ENCODE data around the gene PTPRN2. TPM values are rescaled to one million over a fixed set of nuclear protein-coding genes. Genes with fewer than 3 reads are reported as not detected.

PTPRN2 gene
- total and polyA plus RNA-seq, 2 donors (not counting 1 experiment from before 2014, with no cell fraction given) = 0.54 to 1.2 TPM

DNA sequence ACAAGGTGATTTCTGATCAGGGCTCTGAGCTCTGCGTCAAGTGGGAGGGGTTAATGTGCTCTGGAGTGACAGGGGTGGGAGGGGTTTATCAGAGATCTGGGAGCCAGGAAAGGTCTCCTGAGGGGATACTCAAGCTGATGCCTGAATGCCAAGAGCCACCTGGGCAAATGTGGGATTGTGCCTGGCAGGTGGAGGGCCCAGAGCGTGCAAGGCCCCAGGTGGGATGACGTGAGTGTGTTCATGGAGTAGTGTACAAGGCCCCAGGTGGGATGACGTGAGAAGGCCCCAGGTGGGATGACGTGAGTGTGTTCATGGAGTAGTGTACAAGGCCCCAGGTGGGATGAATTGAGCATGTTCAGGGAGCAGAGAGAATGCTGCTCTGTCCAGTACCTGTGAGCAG, 610.3 kb downstream of the PTPRN2 start:
- Histone ChIP-seq H3K4me3 (replicated peaks in 1 of 4; ENCODE audit: control extremely low read depth in 1 of 4, insufficient read depth in 1 of 4, low read depth in 3 of 4, low read length in 4 of 4) (no peak overlapping the region), H3K9me3 (ENCODE audit: control insufficient read depth, insufficient read depth, low read depth, low read length) (no peaks in the 10 kb centered on the region), H3K4me2 (ENCODE audit: extremely low read depth, insufficient read depth, low read length) (no peak overlapping the region), H3K36me3 (ENCODE audit: control insufficient read depth, insufficient read depth, low read length) (no peaks in the 10 kb centered on the region), H2AFZ (ENCODE audit: low read length) (no peak overlapping the region), H3K4me1 (ENCODE audit: control insufficient read depth, extremely low read depth, insufficient read depth, low read length) (no peaks in the 10 kb centered on the region), H3K27ac (ENCODE audit: insufficient read depth, low read length) (no peak overlapping the region), H4K20me1 (ENCODE audit: control insufficient read depth, extremely low read depth, insufficient read depth, low read length) (no peaks in the 10 kb centered on the region), H3K79me2 (ENCODE audit: control insufficient read depth, insufficient read depth, low read length) (no peaks in the 10 kb centered on the region), H3K9ac (ENCODE audit: insufficient read depth, low read length) (no peak overlapping the region), H3K27me3 (ENCODE audit: control insufficient read depth, insufficient read depth, low read length) (no peaks in the 10 kb centered on the region)
- TF ChIP-seq, protein P1, sequence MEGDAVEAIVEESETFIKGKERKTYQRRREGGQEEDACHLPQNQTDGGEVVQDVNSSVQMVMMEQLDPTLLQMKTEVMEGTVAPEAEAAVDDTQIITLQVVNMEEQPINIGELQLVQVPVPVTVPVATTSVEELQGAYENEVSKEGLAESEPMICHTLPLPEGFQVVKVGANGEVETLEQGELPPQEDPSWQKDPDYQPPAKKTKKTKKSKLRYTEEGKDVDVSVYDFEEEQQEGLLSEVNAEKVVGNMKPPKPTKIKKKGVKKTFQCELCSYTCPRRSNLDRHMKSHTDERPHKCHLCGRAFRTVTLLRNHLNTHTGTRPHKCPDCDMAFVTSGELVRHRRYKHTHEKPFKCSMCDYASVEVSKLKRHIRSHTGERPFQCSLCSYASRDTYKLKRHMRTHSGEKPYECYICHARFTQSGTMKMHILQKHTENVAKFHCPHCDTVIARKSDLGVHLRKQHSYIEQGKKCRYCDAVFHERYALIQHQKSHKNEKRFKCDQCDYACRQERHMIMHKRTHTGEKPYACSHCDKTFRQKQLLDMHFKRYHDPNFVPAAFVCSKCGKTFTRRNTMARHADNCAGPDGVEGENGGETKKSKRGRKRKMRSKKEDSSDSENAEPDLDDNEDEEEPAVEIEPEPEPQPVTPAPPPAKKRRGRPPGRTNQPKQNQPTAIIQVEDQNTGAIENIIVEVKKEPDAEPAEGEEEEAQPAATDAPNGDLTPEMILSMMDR (conservative IDR thresholded peaks at IDR 0.05 in 1 of 2, IDR thresholded peaks at IDR 0.05 in 1 of 2; ENCODE audit: low read depth in 1 of 2, low read length in 2 of 2) = no peak
- TF ChIP-seq EZH2 (IDR thresholded peaks at IDR 0.05; ENCODE audit: low read length, missing control alignments) = no peak
- no peak for DNase-seq (ENCODE audit: low read depth in 2 of 2)

DNA sequence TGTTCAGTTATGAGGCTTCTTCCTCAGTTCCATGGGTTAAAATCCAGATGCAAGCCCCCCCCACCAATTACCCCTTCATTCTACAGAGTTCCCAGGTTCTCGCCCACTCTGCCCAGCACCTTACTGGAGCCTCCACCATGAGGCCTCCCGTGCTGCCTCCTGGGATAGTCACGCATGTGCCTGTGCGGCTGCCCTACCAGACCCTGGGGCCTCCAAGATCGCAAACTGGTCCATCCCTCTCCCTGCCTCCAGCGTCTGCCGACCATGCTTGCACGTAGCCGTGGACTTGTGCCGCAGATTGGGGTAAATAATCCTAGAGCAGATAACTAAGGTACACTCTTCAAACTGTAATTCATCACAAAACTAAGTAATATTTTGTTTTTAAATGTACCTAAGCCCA, 611.2 kb downstream of the PTPRN2 start:
- Histone ChIP-seq H4K20me1 (ENCODE audit: control insufficient read depth, extremely low read depth, insufficient read depth, low read length) (no peaks in the 10 kb centered on the region), H3K9ac (ENCODE audit: insufficient read depth, low read length) (no peak overlapping the region), H3K79me2 (ENCODE audit: control insufficient read depth, insufficient read depth, low read length) (no peaks in the 10 kb centered on the region), H3K27ac (ENCODE audit: insufficient read depth, low read length) (no peak overlapping the region), H3K36me3 (ENCODE audit: control insufficient read depth, insufficient read depth, low read length) (no peaks in the 10 kb centered on the region), H3K4me1 (ENCODE audit: control insufficient read depth, extremely low read depth, insufficient read depth, low read length) (no peaks in the 10 kb centered on the region), H3K4me3 (replicated peaks in 1 of 4; ENCODE audit: control extremely low read depth in 1 of 4, insufficient read depth in 1 of 4, low read depth in 3 of 4, low read length in 4 of 4) (no peak overlapping the region), H3K4me2 (ENCODE audit: extremely low read depth, insufficient read depth, low read length) (no peak overlapping the region), H3K9me3 (ENCODE audit: control insufficient read depth, insufficient read depth, low read depth, low read length) (no peaks in the 10 kb centered on the region), H3K27me3 (ENCODE audit: control insufficient read depth, insufficient read depth, low read length) (no peaks in the 10 kb centered on the region), H2AFZ (ENCODE audit: low read length) (no peak overlapping the region)
- TF ChIP-seq, protein P1 (conservative IDR thresholded peaks at IDR 0.05 in 1 of 2, IDR thresholded peaks at IDR 0.05 in 1 of 2; ENCODE audit: low read depth in 1 of 2, low read length in 2 of 2) = no peak
- no peak for TF ChIP-seq EZH2 (IDR thresholded peaks at IDR 0.05; ENCODE audit: low read length, missing control alignments)
- no peak for DNase-seq (ENCODE audit: low read depth in 2 of 2)

DNA sequence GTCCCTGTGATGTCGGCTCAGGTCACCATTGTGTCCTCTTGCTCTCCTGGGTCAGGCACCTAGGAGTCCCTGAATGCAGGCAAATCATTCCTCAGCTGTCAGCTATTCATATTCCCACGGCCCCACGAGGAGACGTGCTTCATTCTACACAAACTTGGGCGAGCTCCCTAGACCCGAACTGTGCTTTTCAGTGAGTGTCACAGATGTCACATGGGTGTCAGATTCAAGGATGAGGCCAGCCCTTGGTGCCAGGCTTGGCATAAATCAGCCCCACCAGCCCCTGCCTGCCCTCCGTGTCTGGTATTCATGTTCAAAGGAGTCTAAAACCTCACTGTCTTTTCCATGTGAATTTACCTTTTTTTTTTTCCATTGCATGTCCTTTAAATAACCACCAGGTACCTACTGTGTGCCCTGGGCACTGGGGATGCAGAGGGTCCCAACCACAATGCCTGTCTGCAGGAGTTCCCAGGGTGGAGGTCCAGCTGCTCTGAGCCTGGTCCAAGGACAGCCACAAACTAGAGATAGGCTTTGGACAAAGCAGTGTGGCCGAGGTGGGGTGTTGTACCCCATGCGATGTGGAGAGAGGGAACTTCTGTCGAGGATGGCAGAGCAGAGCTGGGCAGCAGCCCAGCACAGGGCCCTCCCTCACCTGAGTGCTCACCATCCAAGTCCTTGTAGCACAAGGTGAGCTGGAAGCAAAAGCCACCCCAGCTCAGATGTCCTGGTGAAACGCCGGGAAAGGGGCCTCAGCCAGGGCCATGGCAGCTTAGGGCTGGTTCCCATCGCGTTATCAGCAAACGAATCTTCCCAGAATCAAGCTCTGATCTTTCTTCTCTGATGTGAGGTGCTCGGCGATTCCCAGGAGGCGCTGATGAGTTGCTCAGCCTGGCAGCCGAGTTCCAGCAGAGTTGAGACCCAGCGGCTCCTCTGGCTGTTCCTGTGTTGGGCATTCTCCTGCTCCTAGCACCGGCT, 611.9 kb downstream of the PTPRN2 start:
- no peaks in the 10 kb centered on the region for H3K36me3 ChIP-seq (ENCODE audit: control insufficient read depth, insufficient read depth, low read length)
- H3K27ac ChIP-seq (ENCODE audit: insufficient read depth, low read length) = no peak overlapping the region
- H3K4me3 ChIP-seq (replicated peaks in 1 of 4; ENCODE audit: control extremely low read depth in 1 of 4, insufficient read depth in 1 of 4, low read depth in 3 of 4, low read length in 4 of 4) = no peak overlapping the region
- H3K4me2 ChIP-seq (ENCODE audit: extremely low read depth, insufficient read depth, low read length) = no peak overlapping the region
- no peaks in the 10 kb centered on the region for H3K9me3 ChIP-seq (ENCODE audit: control insufficient read depth, insufficient read depth, low read depth, low read length)
- H3K9ac ChIP-seq (ENCODE audit: insufficient read depth, low read length) = no peak overlapping the region
- DNase-seq (ENCODE audit: low read depth in 2 of 2) = no peak
- H3K4me1 ChIP-seq (ENCODE audit: control insufficient read depth, extremely low read depth, insufficient read depth, low read length) = no peaks in the 10 kb centered on the region
- H2AFZ ChIP-seq (ENCODE audit: low read length) = no peak overlapping the region
- TF ChIP-seq, protein P1 (conservative IDR thresholded peaks at IDR 0.05 in 1 of 2, IDR thresholded peaks at IDR 0.05 in 1 of 2; ENCODE audit: low read depth in 1 of 2, low read length in 2 of 2) = no peak
- TF ChIP-seq EZH2 (IDR thresholded peaks at IDR 0.05; ENCODE audit: low read length, missing control alignments) = no peak
- H4K20me1 ChIP-seq (ENCODE audit: control insufficient read depth, extremely low read depth, insufficient read depth, low read length) = no peaks in the 10 kb centered on the region
- no peaks in the 10 kb centered on the region for H3K27me3 ChIP-seq (ENCODE audit: control insufficient read depth, insufficient read depth, low read length)
- no peaks in the 10 kb centered on the region for H3K79me2 ChIP-seq (ENCODE audit: control insufficient read depth, insufficient read depth, low read length)

All from fibroblast of lung (primary cell).